ENCODE measurements around the gene MLST8.
A peak's percentile ranks its signal among the peaks of the same experiment; 100 is the strongest.
"Not testable (repeated sequence)": the region's sequence is repeated elsewhere in the genome, so short reads cannot be mapped to it uniquely, and the experiment has no call there.

Gene MLST8

GRCh38 chr16:2191446-2191706 lies 13.9 kb upstream of the MLST8 start:
- DNase-seq = no peak

GRCh38 chr16:2194166-2194834 lies 11.0 kb upstream of the MLST8 start:
- no peak for DNase-seq

DNA sequence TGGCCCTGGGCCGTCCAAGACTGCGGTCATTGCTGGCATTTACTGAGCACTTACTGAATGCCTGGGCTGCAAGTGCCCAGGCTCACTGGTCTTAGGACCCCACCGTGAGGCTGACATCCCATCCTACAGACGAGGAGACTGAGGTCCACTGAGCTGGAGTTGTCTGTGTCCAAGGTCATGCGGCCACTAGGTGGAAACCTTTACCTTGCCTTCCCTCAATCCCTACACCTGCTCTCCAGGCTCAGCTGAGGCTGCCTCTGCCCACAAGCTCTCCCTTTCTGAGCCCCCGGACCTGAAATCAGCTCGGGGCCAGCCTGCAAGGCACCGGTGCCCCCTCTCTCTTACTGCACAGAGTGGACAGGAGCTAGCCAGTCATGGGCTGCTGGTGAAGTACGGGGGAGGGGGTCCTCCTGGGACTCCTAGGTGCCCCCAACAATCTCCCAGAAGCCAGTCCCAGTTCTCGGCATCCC lies 10.4 kb upstream of the MLST8 start:
- peak; percentile 33 for DNase-seq

DNA sequence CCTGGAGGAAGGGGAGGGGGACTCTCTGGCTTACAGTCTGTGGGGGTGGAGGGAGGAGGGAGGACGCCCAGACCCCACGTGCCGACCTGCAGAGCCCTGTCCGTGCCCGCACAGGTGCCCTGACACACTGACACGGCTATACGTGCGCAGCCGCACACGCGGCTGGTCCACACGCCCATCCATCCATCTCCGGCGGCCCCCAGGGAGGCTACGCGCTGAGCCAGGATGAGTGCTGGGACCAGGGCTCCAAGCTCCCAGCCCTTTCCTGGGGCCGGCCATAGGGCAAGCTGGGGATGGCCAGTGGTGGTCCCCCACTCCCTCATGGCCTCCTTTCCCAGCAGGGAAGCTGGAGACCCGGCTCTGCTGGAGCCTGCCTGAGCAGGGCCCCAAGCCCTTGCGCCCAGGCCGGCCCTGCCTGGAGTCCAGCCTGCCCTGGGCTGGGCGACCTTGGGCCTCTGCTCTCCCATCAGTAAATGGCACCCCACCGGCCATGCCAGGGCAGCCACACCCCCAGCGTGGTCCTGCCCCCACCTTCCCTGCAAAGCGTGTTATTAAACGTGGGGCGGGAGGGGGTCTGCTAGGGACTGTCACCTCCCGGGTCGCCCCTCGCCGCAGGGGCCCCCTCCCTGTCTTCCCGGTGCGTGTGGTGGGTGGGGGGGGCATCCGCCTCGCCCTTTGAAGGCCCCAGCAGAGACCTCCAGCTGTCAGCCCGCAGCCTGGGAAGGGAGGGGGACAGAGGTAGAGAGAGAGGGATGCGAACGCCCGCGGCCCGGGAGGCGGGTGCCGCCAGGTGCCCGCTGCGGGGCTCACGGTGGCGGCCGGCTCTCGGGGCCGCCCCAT lies 9.7 kb upstream of the MLST8 start:
- DNase-seq = no peak

DNA sequence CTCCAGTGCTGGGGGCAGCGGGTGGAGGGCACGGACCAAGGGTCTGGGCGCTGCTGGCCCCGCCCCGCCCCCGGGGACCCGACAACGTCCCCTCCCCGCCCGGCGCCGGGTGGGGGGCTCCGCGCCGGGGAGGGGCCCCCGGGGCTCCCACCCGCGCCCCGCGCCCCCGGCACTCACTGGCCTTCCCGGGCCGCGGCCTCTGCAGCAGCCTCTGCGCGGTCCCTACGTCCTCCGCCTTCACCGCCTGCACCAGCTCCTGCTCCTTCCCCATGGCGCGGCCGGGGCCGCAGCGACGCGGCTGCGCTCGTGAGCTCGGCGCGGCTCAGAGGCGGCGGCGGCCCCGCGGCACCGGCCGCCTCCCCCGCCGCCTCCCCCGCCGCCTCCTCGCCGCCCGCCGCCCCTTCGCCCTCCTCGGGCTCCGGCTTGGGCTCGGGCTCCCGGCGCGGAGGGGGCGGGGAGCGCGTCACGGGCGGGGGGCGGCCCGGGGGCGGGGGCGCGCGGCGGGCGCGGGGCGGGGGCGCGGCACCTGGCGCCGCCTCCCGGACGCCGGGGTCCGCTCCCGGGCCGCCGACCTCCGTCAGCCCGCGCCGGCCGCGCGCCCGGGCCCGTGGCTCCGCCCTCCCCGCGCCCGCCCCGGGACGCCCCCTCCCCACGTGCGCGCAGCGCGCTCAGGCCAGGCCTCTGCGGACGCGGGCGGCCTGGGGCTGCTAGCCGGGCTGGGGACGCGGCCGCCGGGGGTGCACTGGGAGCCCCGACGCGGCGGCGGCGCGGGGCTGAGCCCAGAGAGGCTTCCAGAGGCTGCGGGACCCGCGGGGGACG lies 8.9 kb upstream of the MLST8 start, which contains the start of gene CASKIN1:
Gene CASKIN1, minus strand, starts transcription at position 444 of the 819 bp plus-strand sequence. Its CDS starts 173 bp downstream, at position 271.
- DNase-seq = no peak

- DNase-seq = no peak
Measured at GRCh38 chr16:2196981-2197511, 8.2 kb upstream of the MLST8 start.

- no peak for DNase-seq
Measured at GRCh38 chr16:2197765-2198164, 7.5 kb upstream of the MLST8 start.

GRCh38 chr16:2198283-2198682 lies 7.0 kb upstream of the MLST8 start:
- no peak for DNase-seq

DNA sequence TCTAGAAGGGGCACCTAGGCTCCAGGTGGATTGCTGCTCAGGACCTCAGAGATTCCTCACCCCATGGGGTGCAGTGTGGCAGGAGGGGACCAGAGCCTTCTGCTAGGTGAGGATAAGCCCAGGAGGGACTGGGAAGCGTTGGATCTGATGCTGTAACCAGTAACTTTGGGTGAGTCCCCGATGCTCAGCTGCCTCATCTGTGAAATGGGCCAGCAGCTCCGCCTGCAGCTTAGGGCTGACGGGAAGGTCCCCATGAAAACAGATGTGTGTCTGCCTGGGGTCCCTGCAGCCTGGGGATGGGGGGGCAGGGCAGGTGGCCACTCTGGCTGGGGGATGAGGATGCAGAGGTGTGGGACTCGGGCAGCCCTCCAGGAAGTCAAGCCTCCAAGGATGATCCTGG lies 6.2 kb upstream of the MLST8 start:
- DNase-seq = no peak

DNA sequence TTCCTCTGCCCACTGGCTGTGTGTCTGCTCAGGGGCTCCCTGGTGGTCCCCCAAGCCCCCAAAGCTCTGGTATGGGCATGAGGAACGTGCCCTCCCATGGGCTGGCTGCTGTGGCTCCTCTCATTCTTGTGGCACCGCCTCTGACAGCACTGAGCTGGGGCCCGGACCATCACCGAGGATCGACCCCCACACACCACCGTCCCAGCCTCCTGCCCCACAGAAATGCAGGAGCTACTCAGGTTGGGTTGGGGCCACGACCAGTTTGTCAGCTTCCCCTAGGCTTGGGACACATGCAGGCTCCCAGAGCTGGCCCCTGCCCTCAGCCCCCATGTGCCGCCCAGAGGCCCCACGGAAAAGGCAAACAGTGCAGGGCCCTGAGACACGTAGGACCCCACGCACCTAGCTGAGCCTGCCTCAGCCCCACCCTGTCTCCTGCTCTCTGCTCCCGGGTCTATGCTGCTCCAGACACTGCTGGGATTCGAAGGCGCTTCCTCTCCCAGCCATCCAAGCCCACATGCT lies 5.6 kb upstream of the MLST8 start:
- DNase-seq = no peak

- no peak for DNase-seq
Measured at GRCh38 chr16:2200313-2200712, 4.9 kb upstream of the MLST8 start.

GRCh38 chr16:2203119-2203688 lies 2.0 kb upstream of the MLST8 start:
- not testable (repeated sequence) for DNase-seq

- DNase-seq = no peak
Measured at GRCh38 chr16:2204416-2205103, 694 bp upstream of the MLST8 start.

GRCh38 chr16:2205967-2206313 lies 686 bp downstream of the MLST8 start:
- no peak for DNase-seq

- DNase-seq = no peak
Measured at GRCh38 chr16:2206420-2206779, 1.1 kb downstream of the MLST8 start.

GRCh38 chr16:2206780-2207433 lies 1.7 kb downstream of the MLST8 start:
- DNase-seq = no peak

- DNase-seq = no peak
Measured at GRCh38 chr16:2207872-2208271, 2.6 kb downstream of the MLST8 start.

- DNase-seq = no peak
Measured at GRCh38 chr16:2208308-2208707, 3.1 kb downstream of the MLST8 start.

GRCh38 chr16:2208772-2209171 lies 3.5 kb downstream of the MLST8 start:
- DNase-seq = no peak

- DNase-seq = no peak
Measured at GRCh38 chr16:2209258-2210008, 4.2 kb downstream of the MLST8 start.

DNA sequence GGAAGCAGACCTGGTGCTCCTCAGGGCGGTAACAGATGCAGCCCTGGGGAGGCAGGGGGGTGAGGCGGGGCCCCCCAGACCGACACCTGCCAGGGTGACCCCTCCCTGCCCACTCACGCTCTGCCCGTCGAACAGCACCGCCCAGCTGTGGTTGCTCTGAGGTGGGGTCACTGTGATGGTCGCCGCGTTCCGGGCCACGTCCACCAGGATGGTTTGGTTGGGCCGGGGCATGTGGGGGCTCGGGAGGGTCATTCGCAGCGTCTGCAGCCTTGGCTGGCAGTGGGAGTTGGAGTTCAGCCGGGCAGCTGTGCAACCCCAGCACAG lies 4.7 kb downstream of the MLST8 start:
- no peak for DNase-seq
